Right lobe of liver (tissue), 4 donors: ENCODE measurements around the gene ARL2.

Experiments used
- CTCF ChIP-seq, 4 donors: fragments of 200-600 bp in 3 of 4; fragments of 450-650 bp in 1 of 4; IDR thresholded peaks; one replicate each; pipeline versions ENCODE4 v1.5.1 to v1.8.0; 2016 to 2022; ENCODE audit warnings: antibody characterized with exemption in 4 of 4, mild to moderate bottlenecking in 2 of 4
- POLR2A ChIP-seq: fragments of 450-650 bp; IDR thresholded peaks from one replicate; pipeline ENCODE4 v1.6.1; 2017; ENCODE audit warnings: antibody characterized with exemption, mild to moderate bottlenecking
- donor health status: DM: no; HTN: no; CAD: no.
- donor health status: DM: no; HTN: no; CAD: no.
- donor health status: DM: no; HTN: yes; CAD: no.

- TF ChIP-seq CTCF (IDR thresholded peaks at IDR 0.05), result no peak
- TF ChIP-seq POLR2A, result no peak
Observed at GRCh38 chr11:65014726-65015227, 817 bp downstream of the ARL2 start.
